Left lung (tissue), 10 donors: ENCODE data around the gene IQCN. TPM values are rescaled to one million over a fixed set of nuclear protein-coding genes. Genes with fewer than 3 reads are reported as not detected.

Experiments
- ATAC-seq: fragments of 200-7000 bp; cut with Tn5 transposase; one replicate; pipeline ENCODE4 v1.9.1; 2020; ENCODE audit warnings: moderate library complexity
- DNase-seq, 4 donors: peaks; one replicate each; pipeline ENCODE4 v3.0.0-alpha.2; 2013 to 2020
- H3K27ac ChIP-seq, 2 donors: fragments of 200-600 bp; sonication (generic) in 1 of 2; one replicate each; pipeline versions ENCODE4 v1.5.0 to v1.8.0; 2020 to 2021
- H3K27me3 ChIP-seq, 2 donors: fragments of 200-600 bp; sonication (generic) in 1 of 2; one replicate each; pipeline versions ENCODE4 v1.5.0 to v1.8.0; 2020 to 2021
- H3K36me3 ChIP-seq, 2 donors: fragments of 200-600 bp; sonication (generic) in 1 of 2; one replicate each; pipeline versions ENCODE4 v1.5.0 to v1.8.0; 2020 to 2021
- H3K4me1 ChIP-seq, 2 donors: fragments of 200-600 bp; one replicate each; pipeline ENCODE4 v1.8.0; 2021
- H3K4me3 ChIP-seq, 2 donors: fragments of 200-600 bp; sonication (generic) in 1 of 2; one replicate each; pipeline versions ENCODE4 v1.5.0 to v1.8.0; 2020 to 2021; ENCODE audit warnings: mild to moderate bottlenecking in 1 of 2
- H3K9me3 ChIP-seq, 2 donors: fragments of 200-600 bp; sonication (generic) in 1 of 2; one replicate each; pipeline versions ENCODE4 v1.5.0 to v1.8.0; 2020 to 2021
- intact Hi-C, 2 donors: fragments of 100-400 bp; cut with DNase I; formaldehyde crosslinking; loops; one replicate each; pipeline versions ENCODE4 v1.11.2 to v1.14.2; 2022
- polyA plus RNA-seq, 6 donors: library from polyadenylated mRNA; unstranded; fragments of 120-200 nt; gene quantifications; one replicate each; pipeline ENCODE4 v1.2.1, GENCODE V29; 2013; ENCODE audit not compliant: insufficient read length in 6 of 6
- total RNA-seq, 2 donors: library from RNA; stranded (reverse); fragmentation: NEBNext Ultra II Directional; extraction: Animal tissue kit (Norgen Biotek cat#: 25700); gene quantifications; one replicate each; pipeline ENCODE4 v1.2.1, GENCODE V29; 2021
- TF ChIP-seq, protein P1 (sequence below), 2 donors: fragments of 200-600 bp; sonication (generic) in 1 of 2; IDR thresholded peaks; one replicate each; pipeline versions ENCODE4 v1.5.0 to v1.8.0; 2021; ENCODE audit warnings: antibody characterized with exemption in 2 of 2
- donor health status: DM: no; HTN: yes; CAD: no.
- donor health status: DM: no; HTN: no; CAD: no.

IQCN gene
- total and polyA plus RNA-seq, 8 donors = 3.0 to 12.7 (median 6.8) TPM

- TF ChIP-seq, protein P1, sequence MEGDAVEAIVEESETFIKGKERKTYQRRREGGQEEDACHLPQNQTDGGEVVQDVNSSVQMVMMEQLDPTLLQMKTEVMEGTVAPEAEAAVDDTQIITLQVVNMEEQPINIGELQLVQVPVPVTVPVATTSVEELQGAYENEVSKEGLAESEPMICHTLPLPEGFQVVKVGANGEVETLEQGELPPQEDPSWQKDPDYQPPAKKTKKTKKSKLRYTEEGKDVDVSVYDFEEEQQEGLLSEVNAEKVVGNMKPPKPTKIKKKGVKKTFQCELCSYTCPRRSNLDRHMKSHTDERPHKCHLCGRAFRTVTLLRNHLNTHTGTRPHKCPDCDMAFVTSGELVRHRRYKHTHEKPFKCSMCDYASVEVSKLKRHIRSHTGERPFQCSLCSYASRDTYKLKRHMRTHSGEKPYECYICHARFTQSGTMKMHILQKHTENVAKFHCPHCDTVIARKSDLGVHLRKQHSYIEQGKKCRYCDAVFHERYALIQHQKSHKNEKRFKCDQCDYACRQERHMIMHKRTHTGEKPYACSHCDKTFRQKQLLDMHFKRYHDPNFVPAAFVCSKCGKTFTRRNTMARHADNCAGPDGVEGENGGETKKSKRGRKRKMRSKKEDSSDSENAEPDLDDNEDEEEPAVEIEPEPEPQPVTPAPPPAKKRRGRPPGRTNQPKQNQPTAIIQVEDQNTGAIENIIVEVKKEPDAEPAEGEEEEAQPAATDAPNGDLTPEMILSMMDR (IDR thresholded peaks at IDR 0.05) = no peak
Measured at GRCh38 chr19:18294467-18294864, 20.2 kb upstream of the IQCN start.

DNA sequence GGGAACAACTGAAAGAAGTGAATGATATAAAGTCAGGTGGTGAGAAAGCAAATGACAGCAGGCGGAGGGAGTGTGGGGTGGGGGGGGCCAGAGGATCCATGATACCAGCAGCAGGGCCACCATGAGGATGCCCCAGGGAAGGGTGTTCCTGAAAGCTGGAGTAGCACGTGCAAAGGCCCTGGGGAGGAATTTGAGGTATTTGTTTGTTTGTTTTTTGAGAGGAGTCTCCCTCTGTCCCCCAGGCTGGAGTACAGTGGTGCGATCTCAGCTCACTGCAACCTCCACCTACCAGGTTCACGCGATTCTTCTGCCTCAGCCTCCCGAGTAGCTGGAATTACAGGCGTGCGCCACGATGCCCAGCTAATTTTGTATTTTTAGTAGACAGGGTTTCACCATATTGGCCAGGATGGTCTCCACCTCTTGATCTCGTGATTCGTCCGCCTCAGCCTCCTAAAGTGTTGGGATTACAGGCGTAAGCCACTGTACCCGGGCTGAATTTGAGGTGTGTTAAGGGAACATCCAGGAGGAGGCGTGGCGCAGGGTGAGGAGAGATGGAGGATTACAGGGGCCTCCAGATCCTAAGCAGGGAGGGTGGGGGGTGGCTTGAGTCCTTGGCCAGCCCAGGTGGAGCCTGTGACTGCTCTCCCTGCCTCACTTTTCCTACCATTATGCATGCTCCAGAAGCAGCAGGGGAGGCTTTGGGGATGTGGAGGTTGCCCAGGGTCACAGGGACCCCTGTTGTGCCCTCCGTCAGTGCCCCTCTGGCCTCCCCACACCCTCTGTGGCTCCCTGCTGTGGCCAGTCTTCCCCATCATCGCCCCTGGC lies 19.6 kb upstream of the IQCN start:
- ATAC-seq (no peak), DNase-seq (no peak)
- no peaks in the 10 kb centered on the region for H3K9me3 ChIP-seq
- H3K27ac ChIP-seq = peak overlapping the region; percentile 98 to 100
- TF ChIP-seq, protein P1 (IDR thresholded peaks at IDR 0.05) = no peak
- intact Hi-C loops = no loop called here
- no peaks in the 10 kb centered on the region for H3K27me3 ChIP-seq
- peak overlapping the region in 1 of 2 donors; percentile 74 for H3K4me3 ChIP-seq
- peaks cover 10 to 33% of the 10 kb centered on the region in 2 donors for H3K4me1 ChIP-seq
- no peaks in the 10 kb centered on the region for H3K36me3 ChIP-seq

More at GRCh38 chr19:18294467-18294864, 20.2 kb upstream of the IQCN start:
- no peak overlapping the region for H3K4me3 ChIP-seq
- H3K36me3 ChIP-seq = no peaks in the 10 kb centered on the region
- DNase-seq = peak in 2 of 4 donors; percentile 26 to 83
- H3K9me3 ChIP-seq = no peaks in the 10 kb centered on the region
- H3K27ac ChIP-seq = peak overlapping the region in 1 of 2 donors; percentile 98
- no peak for ATAC-seq
- intact Hi-C loops = no loop called here
- peaks cover 10 to 33% of the 10 kb centered on the region in 2 donors for H3K4me1 ChIP-seq
- H3K27me3 ChIP-seq = no peaks in the 10 kb centered on the region

- Histone ChIP-seq H3K27ac (peak overlapping the region; percentile 98 to 100), H3K9me3 (no peaks in the 10 kb centered on the region), H3K4me3 (peak overlapping the region; percentile 53 to 74), H3K36me3 (no peaks in the 10 kb centered on the region), H3K4me1 (peaks cover 10 to 33% of the 10 kb centered on the region in 2 donors), H3K27me3 (no peaks in the 10 kb centered on the region)
- peak in 3 of 4 donors; percentile 91 to 92 (median 91) for DNase-seq
- peak; percentile 67 for ATAC-seq
- intact Hi-C loops = no loop called here
- TF ChIP-seq, protein P1 (IDR thresholded peaks at IDR 0.05) = no peak
Measured at GRCh38 chr19:18292810-18293641, 18.8 kb upstream of the IQCN start.

GRCh38 chr19:18292462-18292809 lies 18.2 kb upstream of the IQCN start:
- Histone ChIP-seq H3K4me1 (peaks cover 10 to 33% of the 10 kb centered on the region in 2 donors), H3K27ac (peak overlapping the region; percentile 98 to 100), H3K36me3 (no peaks in the 10 kb centered on the region), H3K27me3 (no peaks in the 10 kb centered on the region), H3K4me3 (peak overlapping the region; percentile 53 to 74), H3K9me3 (no peaks in the 10 kb centered on the region)
- intact Hi-C loops = no loop called here
- ATAC-seq (no peak), DNase-seq (no peak)
- TF ChIP-seq, protein P1 (IDR thresholded peaks at IDR 0.05) = no peak
